Activated T-cell treated with anti-CD3 and anti-CD28 coated beads, Interleukin-2, amount 50 U/mL, for 72 hours (primary cell): Measurements from ENCODE around the gene TMC3. TPM values are rescaled to one million over a fixed set of nuclear protein-coding genes. Genes with fewer than 3 reads are reported as not detected.

ENCODE experiments used
- ATAC-seq, 2 donors: fragments of 150-1000 bp; cut with Tn5 transposase; replicated peaks in 1 of 2; 2 replicates each; pipeline ENCODE4 v1.10.0; 2021; ENCODE audit warnings: moderate library complexity in 2 of 2, mild to moderate bottlenecking in 1 of 2
- DNase-seq, 2 donors: peaks; one replicate each; pipeline ENCODE4 v3.0.0; 2021 to 2022; ENCODE audit warnings: mixed read lengths in 1 of 2
- H3K27ac Mint-ChIP-seq: one replicate; pipeline ENCODE4 v1.8.0; 2022; ENCODE audit warnings: mild to moderate bottlenecking, moderate library complexity, mixed read lengths
- H3K27me3 Mint-ChIP-seq: one replicate; pipeline ENCODE4 v1.8.0; 2022; ENCODE audit warnings: low read depth, mixed read lengths
- H3K36me3 Mint-ChIP-seq, 2 donors: one replicate each; pipeline ENCODE4 v1.8.0; 2022; ENCODE audit warnings: mixed read lengths in 2 of 2, mild to moderate bottlenecking in 1 of 2; ENCODE audit not compliant: insufficient read depth in 2 of 2
- H3K4me1 Mint-ChIP-seq: one replicate; pipeline ENCODE4 v1.8.0; 2022; ENCODE audit warnings: low read depth, mixed read lengths
- H3K4me3 Mint-ChIP-seq, 2 donors: one replicate each; pipeline ENCODE4 v1.8.0; 2022; ENCODE audit warnings: mild to moderate bottlenecking in 2 of 2, mixed read lengths in 2 of 2, moderate library complexity in 2 of 2
- H3K9me3 Mint-ChIP-seq, 2 donors: one replicate each; pipeline ENCODE4 v1.8.0; 2022; ENCODE audit warnings: mixed read lengths in 2 of 2
- total RNA-seq, 2 donors: library from RNA; stranded (reverse); gene quantifications; one replicate each; pipeline ENCODE4 v1.2.3, GENCODE V29; 2022

The TMC3 gene
- total RNA-seq, 2 donors from 2014 or later = not detected

GRCh38 chr15:81282606-81282895 is 91.5 kb downstream of the TMC3 start:
- Mint-ChIP-seq H3K27ac (no peak overlapping the region), H3K36me3 (peaks cover 9 to 11% of the 10 kb centered on the region in 2 donors), H3K4me1 (peaks cover 58% of the 10 kb centered on the region), H3K27me3 (no peaks in the 10 kb centered on the region), H3K9me3 (peaks cover 5% of the 10 kb centered on the region in 2 donors), H3K4me3 (no peak overlapping the region)
- DNase-seq (no peak), ATAC-seq (no peak)

DNA sequence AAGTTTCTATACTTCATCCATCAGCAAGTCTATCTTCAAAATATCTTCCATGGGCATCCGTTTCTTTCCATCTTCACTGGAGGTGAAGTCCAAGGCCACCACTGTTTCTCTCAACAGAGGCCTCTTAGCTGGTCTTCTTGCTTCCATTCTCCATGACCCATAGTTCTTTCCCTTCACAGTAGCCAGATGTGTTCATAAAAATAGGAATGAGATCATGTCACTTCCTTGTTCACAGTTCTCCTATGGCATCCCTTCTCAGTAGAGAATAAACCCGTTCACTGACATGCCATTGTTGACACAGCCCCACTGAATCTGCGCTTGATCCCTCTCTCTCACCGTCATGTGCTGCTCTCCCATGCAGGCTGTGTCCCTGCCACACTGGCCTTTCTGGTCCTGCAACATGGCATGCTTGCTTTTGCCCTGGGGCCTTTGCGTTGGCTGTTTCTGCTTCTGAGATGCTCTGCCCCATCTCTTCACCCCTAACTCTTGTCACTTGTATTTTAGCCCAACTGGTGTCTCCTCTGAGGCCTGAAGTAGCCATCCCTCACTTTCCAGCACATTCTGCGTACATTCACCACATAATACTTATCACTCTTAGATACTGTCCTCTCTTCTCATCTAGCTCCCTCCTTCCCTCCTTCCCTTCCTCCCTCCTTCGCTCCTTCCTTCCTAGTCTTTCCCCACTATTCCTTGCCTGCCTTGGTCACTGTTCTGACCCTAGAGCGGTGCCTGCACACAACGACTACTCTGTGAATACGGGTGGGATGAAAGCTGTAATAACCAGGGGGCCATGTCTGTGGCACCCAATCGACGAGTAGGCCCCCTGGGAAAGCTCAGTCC is 92.0 kb downstream of the TMC3 start:
- ATAC-seq (no peak), DNase-seq (no peak)
- no peak overlapping the region for H3K27ac Mint-ChIP-seq

DNA sequence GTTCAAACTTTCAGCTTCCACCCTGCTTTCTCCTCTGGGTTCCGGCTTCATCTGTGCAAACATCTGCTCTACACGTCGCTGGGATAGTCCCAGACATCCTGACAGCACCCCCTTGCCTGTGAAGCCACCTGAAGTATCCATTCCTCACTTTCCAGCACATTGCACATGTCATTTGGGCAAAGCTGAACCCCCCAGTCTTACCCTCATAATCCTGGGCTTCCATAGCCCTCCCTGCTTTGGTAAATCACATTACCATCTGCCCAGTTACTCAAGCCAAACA is 92.6 kb downstream of the TMC3 start:
- no peak for ATAC-seq
- H3K27ac Mint-ChIP-seq = no peak overlapping the region
- peaks cover 48% of the 10 kb centered on the region for H3K4me1 Mint-ChIP-seq

More for the DNA sequence above, 92.0 kb downstream of the TMC3 start:
- H3K36me3 Mint-ChIP-seq = peaks cover 11 to 15% of the 10 kb centered on the region in 2 donors
- H3K4me1 Mint-ChIP-seq = peaks cover 52% of the 10 kb centered on the region
- H3K27me3 Mint-ChIP-seq = no peaks in the 10 kb centered on the region
- peaks cover 5 to 6% of the 10 kb centered on the region in 2 donors for H3K9me3 Mint-ChIP-seq
- peak overlapping the region in 1 of 2 donors; percentile 47 for H3K4me3 Mint-ChIP-seq

More for the DNA sequence above, 92.6 kb downstream of the TMC3 start:
- Mint-ChIP-seq H3K36me3 (peaks cover 11 to 18% of the 10 kb centered on the region in 2 donors), H3K4me3 (peak overlapping the region in 1 of 2 donors; percentile 47), H3K27me3 (no peaks in the 10 kb centered on the region), H3K9me3 (peaks cover 6 to 7% of the 10 kb centered on the region in 2 donors)
- no peak for DNase-seq

Other genes with a start within 250 kb of the TMC3 start
- under 1 TPM in 1 of 2 donors, not detected in 1; 0.48 TPM for gene CFAP161, start 239.9 kb downstream of the TMC3 start, total RNA-seq
- 10 to 100 TPM; 50.9 to 63.2 TPM for gene IL16, start 177.3 kb downstream of the TMC3 start, total RNA-seq
- 10 to 100 TPM in 1 of 2 donors, 1 to 10 TPM in 1; 9.0 to 10.3 TPM for gene STARD5, start 50.1 kb downstream of the TMC3 start, total RNA-seq